Thymus (tissue), 11 donors: ENCODE results near the gene CDK2AP2. TPM values are rescaled to one million over a fixed set of nuclear protein-coding genes. Genes with fewer than 3 reads are reported as not detected.

Experiments used
- DNase-seq, 9 donors: peaks; one replicate each; pipeline ENCODE4 v3.0.0-alpha.2; 2013; ENCODE audit warnings: low spot score in 9 of 9, low read depth in 6 of 9, missing footprints in 1 of 9
- H3K27ac ChIP-seq, 2 donors: one replicate each; pipeline ENCODE4 v1.5.1; 2013; ENCODE audit warnings: control low read depth in 1 of 2, low read depth in 1 of 2, low read length in 1 of 2, mild to moderate bottlenecking in 1 of 2, moderate library complexity in 1 of 2
- H3K27me3 ChIP-seq, 2 donors: one replicate each; pipeline ENCODE4 v1.5.1; 2013; ENCODE audit warnings: low read length in 1 of 2; ENCODE audit not compliant: control insufficient read depth in 2 of 2, insufficient read depth in 1 of 2
- H3K36me3 ChIP-seq, 2 donors: one replicate each; pipeline ENCODE4 v1.5.1; 2013; ENCODE audit warnings: low read length in 1 of 2, mild to moderate bottlenecking in 1 of 2, moderate library complexity in 1 of 2; ENCODE audit not compliant: control insufficient read depth in 2 of 2, insufficient read depth in 2 of 2
- H3K4me1 ChIP-seq, 2 donors: one replicate each; pipeline ENCODE4 v1.5.1; 2013; ENCODE audit warnings: low read length in 2 of 2; ENCODE audit not compliant: control insufficient read depth in 2 of 2, insufficient read depth in 2 of 2
- H3K4me3 ChIP-seq, 2 donors: one replicate each; pipeline ENCODE4 v1.5.1; 2013; ENCODE audit warnings: low read length in 2 of 2, control low read depth in 1 of 2, mild to moderate bottlenecking in 1 of 2
- H3K9me3 ChIP-seq, 2 donors: one replicate each; pipeline ENCODE4 v1.5.1; 2013; ENCODE audit warnings: low read length in 1 of 2, mild to moderate bottlenecking in 1 of 2; ENCODE audit not compliant: control insufficient read depth in 2 of 2, insufficient read depth in 1 of 2
- WGBS: extraction: QIAGEN DNeasy Blood & Tissue Kit; methylation state at CpG from one replicate; pipeline ENCODE4 v1.1.7; 2013; 5-methylcytosine and 5-hydroxymethylcytosine counted together
- polyA plus RNA-seq: library from polyadenylated mRNA; stranded (reverse); fragments of 200-250 nt; gene quantifications from one replicate; pipeline ENCODE4 v1.2.3, GENCODE V29; 2013
- total RNA-seq: library from RNA; stranded (reverse); fragments of 120-200 nt; gene quantifications from one replicate; pipeline ENCODE4 v1.2.4, GENCODE V29; 2013
- donor health status: healthy.

CDK2AP2 gene
- total and polyA plus RNA-seq, 2 donors = 31.4 to 51.2 TPM

GRCh38 chr11:67495234-67496005 lies 12.5 kb downstream of the CDK2AP2 start:
- no peaks in the 10 kb centered on the region for H3K27me3 ChIP-seq
- peaks cover 64 to 96% of the 10 kb centered on the region in 2 donors for H3K36me3 ChIP-seq
- H3K4me1 ChIP-seq = no peaks in the 10 kb centered on the region
- WGBS = 97% methylated on average over 16 of the region's 16 CpGs
- no peak overlapping the region for H3K4me3 ChIP-seq
- no peak for DNase-seq
- H3K9me3 ChIP-seq = no peaks in the 10 kb centered on the region
- H3K27ac ChIP-seq = no peak overlapping the region

DNA sequence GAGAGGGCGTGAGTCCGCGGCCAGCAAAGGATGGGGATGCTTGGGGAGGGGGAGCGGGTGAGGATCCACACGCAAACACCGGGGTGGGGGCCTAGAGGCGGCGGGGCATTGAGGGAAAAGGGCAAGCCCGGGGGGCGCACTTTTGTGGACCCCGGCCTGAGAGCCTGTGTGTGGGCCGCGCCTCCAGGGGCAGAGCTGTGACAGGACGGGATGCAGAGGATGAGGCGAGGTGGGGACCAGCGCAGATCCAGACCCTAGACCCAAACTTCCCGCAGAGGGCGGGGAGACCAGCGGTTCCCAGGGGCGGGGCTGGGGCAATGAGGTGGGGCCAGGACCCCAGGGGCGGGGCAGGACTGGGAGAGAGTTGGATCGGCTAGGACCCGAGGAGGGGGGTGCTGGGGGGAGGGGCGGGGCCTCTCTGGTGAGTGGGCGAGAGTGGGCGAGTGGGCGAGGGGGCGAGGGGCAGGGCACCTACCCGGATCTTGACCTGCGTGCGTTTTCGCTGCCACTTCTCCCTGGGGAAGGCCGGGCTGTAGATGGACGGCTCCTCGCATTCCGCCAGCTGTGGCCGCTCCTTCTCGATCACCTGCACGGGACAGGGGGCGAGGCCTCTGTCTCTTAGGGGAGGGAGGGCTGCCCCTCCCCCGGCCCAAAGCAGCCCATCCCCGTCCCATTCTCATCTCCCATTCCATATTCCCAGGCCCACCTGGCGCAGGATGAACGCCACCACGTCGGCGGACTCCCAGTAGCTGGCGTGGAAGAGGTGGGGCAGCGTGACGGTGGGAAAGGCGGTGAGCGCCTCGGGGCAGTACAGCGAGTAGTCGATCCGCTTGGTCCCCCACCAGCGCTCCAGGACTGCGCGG lies 13.4 kb downstream of the CDK2AP2 start:
- H3K9me3 ChIP-seq = no peaks in the 10 kb centered on the region
- 98% methylated on average over 59 of the region's 59 CpGs for WGBS
- H3K4me1 ChIP-seq = peaks cover 0 to 2% of the 10 kb centered on the region in 2 donors
- H3K36me3 ChIP-seq = peaks cover 68 to 96% of the 10 kb centered on the region in 2 donors
- DNase-seq = no peak
- H3K27me3 ChIP-seq = no peaks in the 10 kb centered on the region
- no peak overlapping the region for H3K27ac ChIP-seq
- H3K4me3 ChIP-seq = no peak overlapping the region

DNA sequence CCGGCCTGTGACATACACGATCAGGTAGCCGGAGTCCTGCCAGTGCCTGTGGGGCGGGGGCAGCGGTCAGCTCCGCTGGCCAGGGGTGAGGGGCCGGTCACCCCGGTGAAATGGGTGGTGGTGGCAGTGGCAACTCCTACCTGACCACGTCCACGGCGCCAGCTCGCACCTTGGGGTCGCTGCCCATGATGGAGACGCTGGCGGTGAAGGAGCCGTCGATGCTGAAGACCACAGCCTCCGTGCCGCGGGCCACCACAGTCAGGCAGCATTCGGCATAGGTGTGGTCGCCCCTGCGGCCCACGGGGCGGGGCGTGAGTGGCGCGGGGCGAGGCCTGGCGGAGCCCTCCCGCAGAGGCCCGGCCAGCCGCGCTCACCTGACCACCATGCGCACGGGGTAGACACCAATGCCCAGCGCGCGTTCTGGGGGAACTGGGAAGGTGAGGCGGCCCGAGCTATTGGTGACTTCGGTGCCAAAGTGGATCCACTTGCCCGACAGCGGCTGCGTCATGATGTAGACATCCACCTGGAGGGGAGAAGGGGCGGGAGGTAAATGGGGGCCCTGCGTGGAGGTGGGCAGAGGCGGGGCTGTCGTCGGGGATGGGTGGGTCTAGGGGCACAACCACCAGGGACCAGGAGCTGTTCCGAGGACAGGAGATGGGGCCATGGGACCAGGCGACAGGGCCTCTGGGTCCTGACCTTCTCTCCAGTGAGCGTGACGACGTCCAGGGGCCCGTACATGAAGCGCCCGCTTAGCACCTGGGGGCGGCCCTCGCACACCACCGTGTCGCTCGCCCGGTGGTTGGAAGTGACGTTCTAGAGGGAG lies 14.2 kb downstream of the CDK2AP2 start:
- WGBS = 98% methylated on average over 65 of the region's 65 CpGs
- no peaks in the 10 kb centered on the region for H3K27me3 ChIP-seq
- DNase-seq = no peak
- H3K4me3 ChIP-seq = no peak overlapping the region
- peaks cover 76 to 98% of the 10 kb centered on the region in 2 donors for H3K36me3 ChIP-seq
- no peaks in the 10 kb centered on the region for H3K9me3 ChIP-seq
- no peak overlapping the region for H3K27ac ChIP-seq
- H3K4me1 ChIP-seq = peaks cover 0 to 8% of the 10 kb centered on the region in 2 donors

DNA sequence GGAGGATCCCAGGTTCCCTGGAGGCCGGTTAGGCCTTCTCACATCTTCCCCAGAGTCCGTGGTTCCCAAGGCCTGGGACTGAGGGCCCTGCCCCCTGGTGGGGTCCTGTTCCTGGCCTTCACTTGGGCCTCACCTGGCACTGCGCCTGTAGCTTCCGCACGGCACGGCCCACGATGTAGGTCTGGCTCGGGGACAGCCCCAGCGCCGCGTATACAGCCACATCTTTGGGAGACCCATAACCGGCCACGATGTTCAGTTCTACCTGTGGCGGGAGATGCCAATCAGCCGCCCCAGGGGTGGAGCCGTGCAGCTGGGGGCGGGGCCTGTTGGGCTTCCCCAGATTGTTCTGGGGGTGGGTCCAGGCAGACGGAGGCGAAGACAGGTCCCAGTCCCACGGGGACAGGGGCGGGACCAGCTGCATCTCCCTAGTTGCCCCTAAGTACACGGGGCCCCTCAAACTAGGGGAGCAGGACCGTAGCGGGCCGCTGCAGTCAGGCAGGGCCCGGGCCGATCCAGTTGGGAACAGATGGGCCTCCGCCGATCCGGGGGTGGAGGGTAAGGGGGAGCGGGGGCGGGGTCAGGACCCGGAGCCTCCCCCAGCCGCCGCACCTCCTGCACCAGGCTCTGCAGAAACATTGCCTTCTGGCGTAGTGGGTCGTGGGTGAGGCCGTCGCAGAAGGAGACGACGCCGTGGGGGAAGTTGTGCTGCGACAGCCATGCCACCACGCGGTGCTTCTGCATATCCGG lies 15.0 kb downstream of the CDK2AP2 start:
- H3K27ac ChIP-seq = no peak overlapping the region
- H3K27me3 ChIP-seq = no peaks in the 10 kb centered on the region
- H3K4me3 ChIP-seq = no peak overlapping the region
- H3K36me3 ChIP-seq = peaks cover 76 to 98% of the 10 kb centered on the region in 2 donors
- WGBS = 94% methylated on average over 46 of the region's 46 CpGs
- peaks cover 0 to 8% of the 10 kb centered on the region in 2 donors for H3K4me1 ChIP-seq
- DNase-seq = no peak
- H3K9me3 ChIP-seq = no peaks in the 10 kb centered on the region

DNA sequence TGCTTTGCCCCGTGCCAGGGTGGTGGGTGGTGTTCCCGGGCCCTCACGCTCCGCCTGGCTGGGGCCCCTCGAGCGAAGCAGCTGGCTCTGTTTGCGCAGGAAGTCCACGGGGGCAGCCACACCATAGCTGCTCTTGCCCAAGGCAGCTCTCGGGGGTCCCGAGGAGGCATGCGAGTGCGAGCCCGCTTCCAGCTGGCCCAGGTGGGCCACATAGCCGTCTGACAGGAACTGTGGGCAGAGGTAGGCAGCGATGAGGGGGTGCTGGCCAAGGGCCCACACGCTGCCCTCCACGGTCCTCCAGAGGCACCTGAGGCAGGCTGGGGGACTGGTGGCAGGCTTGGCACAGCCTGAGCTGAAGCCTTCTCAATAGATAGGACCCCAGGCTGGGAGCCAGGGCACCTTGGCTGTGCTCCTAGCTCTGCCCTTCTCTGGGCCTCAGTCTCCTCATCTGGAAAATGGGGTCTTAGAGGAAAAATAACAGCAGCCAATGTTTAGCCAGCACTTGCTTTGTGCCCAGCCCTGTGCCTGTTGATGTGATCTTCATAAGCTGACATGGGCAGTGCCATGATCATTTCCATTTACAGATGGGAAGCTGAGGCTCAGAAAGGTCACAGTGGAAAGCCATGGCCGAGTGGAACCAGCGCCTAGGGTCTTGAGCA lies 15.8 kb downstream of the CDK2AP2 start:
- peaks cover 82 to 93% of the 10 kb centered on the region in 2 donors for H3K36me3 ChIP-seq
- H3K27ac ChIP-seq = no peak overlapping the region
- no peak for DNase-seq
- H3K27me3 ChIP-seq = no peaks in the 10 kb centered on the region
- WGBS = 97% methylated on average over 19 of the region's 19 CpGs
- H3K9me3 ChIP-seq = no peaks in the 10 kb centered on the region
- H3K4me3 ChIP-seq = no peak overlapping the region
- peaks cover 0 to 8% of the 10 kb centered on the region in 2 donors for H3K4me1 ChIP-seq

- 95% methylated on average over 24 of the region's 24 CpGs for WGBS
- H3K9me3 ChIP-seq = no peaks in the 10 kb centered on the region
- H3K27me3 ChIP-seq = no peaks in the 10 kb centered on the region
- peaks cover 89 to 91% of the 10 kb centered on the region in 2 donors for H3K36me3 ChIP-seq
- H3K27ac ChIP-seq = no peak overlapping the region
- no peak for DNase-seq
- H3K4me1 ChIP-seq = peaks cover 6 to 12% of the 10 kb centered on the region in 2 donors
- H3K4me3 ChIP-seq = no peak overlapping the region
Observed at GRCh38 chr11:67491276-67492068, 16.5 kb downstream of the CDK2AP2 start.

GRCh38 chr11:67490727-67491065 lies 17.3 kb downstream of the CDK2AP2 start:
- Histone ChIP-seq H3K27me3 (no peaks in the 10 kb centered on the region), H3K27ac (no peak overlapping the region), H3K4me3 (no peak overlapping the region), H3K9me3 (no peaks in the 10 kb centered on the region), H3K4me1 (peaks cover 13 to 20% of the 10 kb centered on the region in 2 donors), H3K36me3 (peaks cover 83 to 87% of the 10 kb centered on the region in 2 donors)
- DNase-seq = no peak
- WGBS = 96% methylated on average over 15 of the region's 15 CpGs
